Progenitor cell of endocrine pancreas (in vitro differentiated cells): Measurements from ENCODE around the gene STK17A. TPM values are rescaled to one million over a fixed set of nuclear protein-coding genes. Genes with fewer than 3 reads are reported as not detected.
A peak's percentile ranks its signal among the peaks of the same experiment; 100 is the strongest.

Experiments used
- DNase-seq: peaks from one replicate; pipeline ENCODE4 v3.0.0; 2021; ENCODE audit warnings: low spot score; ENCODE audit not compliant: unreplicated experiment
- H3K27ac Mint-ChIP-seq: 2 replicates; pipeline ENCODE4 v1.8.0; 2021; ENCODE audit warnings: mild to moderate bottlenecking, moderate library complexity, mixed read lengths
- H3K27me3 Mint-ChIP-seq: 2 replicates; pipeline ENCODE4 v1.8.0; 2021; ENCODE audit warnings: mixed read lengths
- H3K36me3 Mint-ChIP-seq: 2 replicates; pipeline ENCODE4 v1.8.0; 2022; ENCODE audit warnings: mixed read lengths; ENCODE audit not compliant: insufficient read depth
- H3K4me1 Mint-ChIP-seq: 2 replicates; pipeline ENCODE4 v1.8.0; 2021; ENCODE audit warnings: low read depth, mixed read lengths
- H3K4me3 Mint-ChIP-seq: 2 replicates; pipeline ENCODE4 v1.8.0; 2021; ENCODE audit warnings: low read depth, mild to moderate bottlenecking, moderate library complexity, mixed read lengths
- H3K9me3 Mint-ChIP-seq: 2 replicates; pipeline ENCODE4 v1.8.0; 2021; ENCODE audit warnings: low read depth, mixed read lengths
- CTCF ChIP-seq: fragments of 200-600 bp; sonication (generic); IDR thresholded peaks from one replicate; pipeline ENCODE4 v1.5.0; 2021; ENCODE audit warnings: antibody characterized with exemption, mild to moderate bottlenecking; ENCODE audit not compliant: unreplicated experiment
- total RNA-seq: library from RNA; stranded (reverse); gene quantifications from 2 replicates; pipeline ENCODE4 v1.2.1, GENCODE V29; 2021

Gene STK17A
- total RNA-seq, 1 donor from 2014 or later = 23.0 TPM

GRCh38 chr7:43546231-43546630 lies 36.7 kb upstream of the STK17A start:
- Mint-ChIP-seq H3K36me3 (no peaks in the 10 kb centered on the region), H3K27me3 (no peaks in the 10 kb centered on the region), H3K27ac (no peak overlapping the region), H3K4me1 (no peaks in the 10 kb centered on the region), H3K9me3 (peaks cover 9% of the 10 kb centered on the region), H3K4me3 (no peak overlapping the region)
- no peak for TF ChIP-seq CTCF
- no peak for DNase-seq

GRCh38 chr7:43550427-43550826 lies 32.5 kb upstream of the STK17A start:
- H3K36me3 Mint-ChIP-seq = no peaks in the 10 kb centered on the region
- no peak overlapping the region for H3K4me3 Mint-ChIP-seq
- TF ChIP-seq CTCF = no peak
- H3K9me3 Mint-ChIP-seq = peaks cover 9% of the 10 kb centered on the region
- H3K27ac Mint-ChIP-seq = peak overlapping the region; percentile 26
- no peak for DNase-seq
- H3K4me1 Mint-ChIP-seq = no peaks in the 10 kb centered on the region
- peaks cover 6% of the 10 kb centered on the region for H3K27me3 Mint-ChIP-seq

GRCh38 chr7:43552122-43552521 lies 30.8 kb upstream of the STK17A start:
- H3K27ac Mint-ChIP-seq = no peak overlapping the region

GRCh38 chr7:43553999-43554398 lies 28.9 kb upstream of the STK17A start:
- TF ChIP-seq CTCF = no peak
- H3K36me3 Mint-ChIP-seq = no peaks in the 10 kb centered on the region
- H3K9me3 Mint-ChIP-seq = no peaks in the 10 kb centered on the region
- H3K27me3 Mint-ChIP-seq = peaks cover 15% of the 10 kb centered on the region
- no peak for DNase-seq
- no peak overlapping the region for H3K27ac Mint-ChIP-seq
- H3K4me1 Mint-ChIP-seq = peaks cover 3% of the 10 kb centered on the region
- H3K4me3 Mint-ChIP-seq = no peak overlapping the region

More at GRCh38 chr7:43552122-43552521, 30.8 kb upstream of the STK17A start:
- Mint-ChIP-seq H3K36me3 (no peaks in the 10 kb centered on the region), H3K9me3 (peaks cover under 1% of the 10 kb centered on the region), H3K4me1 (peaks cover 3% of the 10 kb centered on the region), H3K27me3 (peaks cover 13% of the 10 kb centered on the region), H3K4me3 (no peak overlapping the region)
- no peak for TF ChIP-seq CTCF
- DNase-seq = no peak

- Mint-ChIP-seq H3K4me1 (peaks cover 3% of the 10 kb centered on the region), H3K27me3 (peaks cover 15% of the 10 kb centered on the region), H3K36me3 (no peaks in the 10 kb centered on the region)
Measured at GRCh38 chr7:43554423-43554822, 28.5 kb upstream of the STK17A start.

More at GRCh38 chr7:43554423-43554822, 28.5 kb upstream of the STK17A start:
- no peak for DNase-seq
- Mint-ChIP-seq H3K27ac (no peak overlapping the region), H3K4me3 (no peak overlapping the region), H3K9me3 (no peaks in the 10 kb centered on the region)
- TF ChIP-seq CTCF = no peak
